Activated B cell treated with CpG ODN at 0.5 μM for 24 hours (primary cell): Measurements from ENCODE around the gene SNAPC5. TPM values are rescaled to one million over a fixed set of nuclear protein-coding genes. Genes with fewer than 3 reads are reported as not detected.

Source experiments
- ATAC-seq: fragments of 200-7000 bp; cut with Tn5 transposase; one replicate; pipeline ENCODE4 v1.10.0; 2021; ENCODE audit warnings: low read depth, mild to moderate bottlenecking, moderate library complexity
- CTCF ChIA-PET: fragments of 350-600 bp; sonication (Branson Sonifier 250); formaldehyde crosslinking; loops from one replicate; lab custom pipeline; 2021; ENCODE audit warnings: antibody characterized with exemption; lab: Charles Lee
- POLR2A ChIA-PET: fragments of 350-600 bp; sonication (Branson Sonifier 250); formaldehyde crosslinking; loops from one replicate; lab custom pipeline; 2021; ENCODE audit warnings: antibody characterized with exemption; lab: Charles Lee
- DNase-seq: peaks from one replicate; pipeline ENCODE4 v3.0.0; 2022
- H3K27ac Mint-ChIP-seq: one replicate; pipeline ENCODE4 v1.8.0; 2020; ENCODE audit warnings: mixed read lengths
- H3K27me3 Mint-ChIP-seq: one replicate; pipeline ENCODE4 v1.8.0; 2021; ENCODE audit warnings: mixed read lengths
- H3K36me3 Mint-ChIP-seq: one replicate; pipeline ENCODE4 v1.8.0; 2021; ENCODE audit warnings: low read depth, mixed read lengths
- H3K4me1 Mint-ChIP-seq: one replicate; pipeline ENCODE4 v1.8.0; 2021; ENCODE audit warnings: mixed read lengths
- H3K4me3 Mint-ChIP-seq: one replicate; pipeline ENCODE4 v1.8.0; 2020; ENCODE audit warnings: mild to moderate bottlenecking, mixed read lengths
- H3K9me3 Mint-ChIP-seq: one replicate; pipeline ENCODE4 v1.8.0; 2020; ENCODE audit warnings: mixed read lengths
- CTCF ChIP-seq: fragments of 200-600 bp; IDR thresholded peaks from one replicate; pipeline ENCODE4 v1.8.0; 2022; ENCODE audit warnings: antibody characterized with exemption, mild to moderate bottlenecking
- intact Hi-C: fragments of 100-400 bp; cut with micrococcal nuclease; formaldehyde crosslinking; loops from one replicate; pipeline ENCODE4 v1.15.1; 2024
- total RNA-seq: library from RNA; stranded (reverse); gene quantifications from 2 replicates; pipeline ENCODE4 v1.2.3, GENCODE V29; 2022

The SNAPC5 gene
- total RNA-seq, 1 donor from 2014 or later: 28.5 TPM

GRCh38 chr15:66523926-66524325 lies 26.4 kb upstream of the SNAPC5 start:
- Mint-ChIP-seq H3K27me3 (no peaks in the 10 kb centered on the region), H3K4me1 (no peaks in the 10 kb centered on the region), H3K4me3 (no peak overlapping the region), H3K9me3 (no peaks in the 10 kb centered on the region), H3K36me3 (peaks cover 44% of the 10 kb centered on the region), H3K27ac (no peak overlapping the region)
- no peak for TF ChIP-seq CTCF
- no peak for ATAC-seq
- DNase-seq: no peak
- POLR2A ChIA-PET: no interaction called here
- intact Hi-C loops: no loop called here
- CTCF ChIA-PET: no interaction called here

- no peaks in the 10 kb centered on the region for H3K27me3 Mint-ChIP-seq
- H3K9me3 Mint-ChIP-seq: no peaks in the 10 kb centered on the region
- no peak for TF ChIP-seq CTCF
- ChIA-PET POLR2A (interaction anchor here (1.1 kb wide), 1 partner anchor 11 kb away, joined by 4 read pairs; the partner anchor contains the start of genes RPL4 and ZWILCH), CTCF (no interaction called here)
- no peak overlapping the region for H3K4me3 Mint-ChIP-seq
- intact Hi-C loops: no loop called here
- peaks cover 36% of the 10 kb centered on the region for H3K36me3 Mint-ChIP-seq
- DNase-seq (no peak), ATAC-seq (no peak)
- no peak overlapping the region for H3K27ac Mint-ChIP-seq
- no peaks in the 10 kb centered on the region for H3K4me1 Mint-ChIP-seq
Measured at GRCh38 chr15:66515901-66516322, 18.4 kb upstream of the SNAPC5 start.

GRCh38 chr15:66514586-66514985 lies 17.0 kb upstream of the SNAPC5 start:
- DNase-seq: no peak
- H3K36me3 Mint-ChIP-seq: peaks cover 37% of the 10 kb centered on the region
- ATAC-seq: no peak
- ChIA-PET CTCF (no interaction called here), POLR2A (interaction anchor here (0.7 kb wide), 1 partner anchor 201 kb away, joined by 6 read pairs; no protein-coding TSS in a partner anchor)
- H3K4me1 Mint-ChIP-seq: no peaks in the 10 kb centered on the region
- no peaks in the 10 kb centered on the region for H3K27me3 Mint-ChIP-seq
- no peak for TF ChIP-seq CTCF
- H3K4me3 Mint-ChIP-seq: no peak overlapping the region
- intact Hi-C loops: no loop called here
- H3K9me3 Mint-ChIP-seq: no peaks in the 10 kb centered on the region
- H3K27ac Mint-ChIP-seq: no peak overlapping the region

GRCh38 chr15:66508293-66508883 lies 10.8 kb upstream of the SNAPC5 start:
- intact Hi-C loops: loop anchor here (10.0 kb wide), 3 partner anchors 746 to 1326 kb away; partner anchors contain the start of genes AAGAB, IQCH and RNU5B-1
- Mint-ChIP-seq H3K27me3 (no peaks in the 10 kb centered on the region), H3K4me1 (peaks cover 21% of the 10 kb centered on the region), H3K27ac (no peak overlapping the region), H3K4me3 (no peak overlapping the region), H3K9me3 (no peaks in the 10 kb centered on the region), H3K36me3 (peaks cover 25% of the 10 kb centered on the region)
- ChIA-PET CTCF (interaction anchor here (1.4 kb wide), 1 partner anchor 10 kb away, joined by 5 read pairs; no protein-coding TSS in a partner anchor), POLR2A (interaction anchor here (0.7 to 1.2 kb wide), 3 partner anchors 10 to 985 kb away, joined by 3 to 4 read pairs (median 4); partner anchors contain the start of genes MAP2K1 and SNAPC5)
- ATAC-seq (no peak), DNase-seq (no peak)
- TF ChIP-seq CTCF: no peak

- H3K4me1 Mint-ChIP-seq: peaks cover 37% of the 10 kb centered on the region
- H3K27me3 Mint-ChIP-seq: no peaks in the 10 kb centered on the region
- no peaks in the 10 kb centered on the region for H3K9me3 Mint-ChIP-seq
- DNase-seq (no peak), ATAC-seq (no peak)
- ChIA-PET CTCF (no interaction called here), POLR2A (interaction anchor here (1.0 to 3.5 kb wide), 6 partner anchors 61 to 1201 kb away, joined by 3 to 24 read pairs (median 6); partner anchors contain the start of genes DIS3L, MAP2K1 and RNU5B-1)
- H3K4me3 Mint-ChIP-seq: peak overlapping the region; percentile 100
- peak overlapping the region; percentile 100 for H3K27ac Mint-ChIP-seq
- TF ChIP-seq CTCF: no peak
- intact Hi-C loops: loop anchor here (1.0 to 10.0 kb wide), 8 partner anchors 9 to 1329 kb away; partner anchors contain the start of genes AAGAB, DIS3L, DPP8 and IQCH
- H3K36me3 Mint-ChIP-seq: peaks cover 51% of the 10 kb centered on the region
Measured at GRCh38 chr15:66505818-66506217, 8.3 kb upstream of the SNAPC5 start.
